Activated CD8-positive, alpha-beta memory T cell treated with anti-CD3 and anti-CD28 coated beads for 36 hours (primary cell): Measurements from ENCODE around the gene PFN1. TPM values are rescaled to one million over a fixed set of nuclear protein-coding genes. Genes with fewer than 3 reads are reported as not detected.

Experiments
- CTCF ChIA-PET: fragments of 350-600 bp; sonication (Branson Sonifier 250); formaldehyde crosslinking; loops from one replicate; lab custom pipeline; 2021; ENCODE audit warnings: antibody characterized with exemption; lab: Charles Lee
- POLR2A ChIA-PET: fragments of 350-600 bp; sonication (Branson Sonifier 250); formaldehyde crosslinking; loops from one replicate; lab custom pipeline; 2021; ENCODE audit warnings: antibody characterized with exemption; lab: Charles Lee
- total RNA-seq, 2 experiments: library from RNA; stranded (reverse); gene quantifications; one replicate each; pipeline ENCODE4 v1.2.3, GENCODE V29; 2021

The PFN1 gene
- 1,000 to 10,000 TPM; 1,847 to 1,866 TPM for total RNA-seq

DNA sequence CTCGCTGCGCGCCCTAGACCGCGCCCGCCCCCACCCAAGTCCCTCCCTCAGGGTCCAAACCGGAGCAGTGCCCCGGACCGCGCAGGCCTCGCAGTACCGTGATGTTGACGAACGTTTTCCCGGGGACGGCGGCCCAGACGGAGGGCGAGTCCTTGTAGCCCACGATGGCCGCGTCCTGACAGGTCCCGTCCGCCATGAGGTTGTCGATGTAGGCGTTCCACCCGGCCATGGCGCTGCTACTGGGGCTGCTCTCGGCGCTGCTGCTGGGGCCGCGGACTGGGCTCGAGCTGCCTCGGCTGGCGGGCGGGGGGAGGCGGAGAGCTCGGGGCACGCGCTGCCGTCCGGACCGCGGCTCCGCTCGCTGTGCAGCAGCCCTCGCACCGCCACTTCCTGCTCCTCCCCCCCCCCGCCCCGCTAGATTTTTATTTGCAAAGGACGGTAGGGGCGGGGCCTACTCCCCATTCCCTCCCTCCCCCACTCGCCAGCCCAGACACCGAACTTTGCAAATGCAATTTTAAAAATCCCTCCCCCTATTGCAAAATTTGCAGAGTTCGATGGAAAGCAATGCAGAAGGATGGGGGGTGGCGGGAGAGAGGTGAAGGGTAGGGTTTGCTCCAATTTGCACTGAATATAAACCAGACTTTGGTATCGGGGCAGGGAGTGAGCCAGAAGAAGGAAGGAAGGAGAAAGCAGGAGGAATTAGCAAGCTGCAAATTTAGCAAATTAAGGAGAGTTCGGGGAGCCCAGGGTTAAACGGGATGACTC is at the start of gene PFN1:
PFN1 (minus strand) TSS at position 365 of the 765 bp plus-strand sequence; CDS start at position 229, 136 bp downstream.
- CTCF ChIA-PET: interaction anchor here (0.7 to 2.2 kb wide), 5 partner anchors 8 to 84 kb away, joined by 3 to 21 read pairs (median 4); partner anchors contain the start of genes RNF167, SLC25A11 and SPAG7
- POLR2A ChIA-PET: interaction anchor here (0.5 to 13.5 kb wide), 7 partner anchors 8 to 464 kb away, joined by 3 to 214 read pairs (median 4); partner anchors contain the start of genes CAMTA2, INCA1, KIF1C and RNF167

DNA sequence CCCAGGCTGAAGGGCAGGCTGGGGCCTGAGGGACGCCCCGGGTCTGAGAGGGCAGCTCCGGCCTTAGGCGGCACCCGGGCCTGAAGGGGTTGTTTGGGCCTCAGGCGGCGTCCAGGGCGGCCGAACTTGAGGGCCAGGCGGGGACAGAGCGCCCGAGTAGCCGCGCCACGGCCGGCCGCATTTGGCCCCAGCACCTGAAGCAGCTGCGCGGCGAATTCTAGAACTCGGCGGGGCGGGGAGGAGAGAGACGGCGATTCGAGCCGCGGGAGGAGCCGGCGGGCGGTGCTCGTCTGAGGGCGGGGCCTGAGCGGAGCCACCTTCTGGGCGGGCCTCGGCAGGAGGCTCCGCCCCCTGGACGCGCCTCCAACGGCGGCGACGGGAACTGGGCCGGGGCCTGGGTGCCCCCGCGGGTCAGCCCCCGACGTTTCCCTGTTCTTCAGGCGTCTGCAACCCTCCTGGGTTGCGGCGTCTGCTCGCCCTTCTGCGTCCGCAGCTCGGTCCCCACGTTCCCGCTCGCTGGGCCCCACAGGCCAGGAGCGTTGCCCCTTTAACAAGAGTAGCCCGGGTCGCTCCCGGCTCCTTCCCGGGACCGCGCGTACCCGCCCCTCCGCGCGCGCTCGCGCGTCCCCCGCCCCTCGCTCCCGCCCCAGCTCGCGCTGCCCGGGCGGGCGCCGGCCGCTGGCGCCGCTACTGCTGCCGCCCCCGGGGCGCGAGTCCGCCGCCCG is 49.1 kb upstream of the PFN1 start, which contains the start of the genes INCA1 and KIF1C:
INCA1 (minus strand) TSS at position 221 of the 725 bp plus-strand sequence. CDS start 3,085 bp downstream, outside the sequence.
KIF1C (plus strand) TSS at position 649 of the 725 bp plus-strand sequence. CDS start 2,297 bp downstream, outside the sequence.
- ChIA-PET POLR2A (interaction anchor here (0.6 to 1.1 kb wide), 4 partner anchors 10 to 57 kb away, joined by 3 to 6 read pairs (median 4); partner anchors contain the start of genes CAMTA2, PFN1, RNF167 and SLC25A11), CTCF (interaction anchor here (0.9 to 2.3 kb wide), 7 partner anchors 10 to 81 kb away, joined by 3 to 14 read pairs (median 4); partner anchors contain the start of genes CAMTA2 and ZFP3)

- CTCF ChIA-PET: interaction anchor here (0.6 kb wide), 1 partner anchor 23 kb away, joined by 3 read pairs; no protein-coding TSS in a partner anchor
- POLR2A ChIA-PET: interaction anchor here (0.5 kb wide), 1 partner anchor 71 kb away, joined by 4 read pairs; no protein-coding TSS in a partner anchor
Observed at GRCh38 chr17:4994081-4994595, 45.8 kb upstream of the PFN1 start.

DNA sequence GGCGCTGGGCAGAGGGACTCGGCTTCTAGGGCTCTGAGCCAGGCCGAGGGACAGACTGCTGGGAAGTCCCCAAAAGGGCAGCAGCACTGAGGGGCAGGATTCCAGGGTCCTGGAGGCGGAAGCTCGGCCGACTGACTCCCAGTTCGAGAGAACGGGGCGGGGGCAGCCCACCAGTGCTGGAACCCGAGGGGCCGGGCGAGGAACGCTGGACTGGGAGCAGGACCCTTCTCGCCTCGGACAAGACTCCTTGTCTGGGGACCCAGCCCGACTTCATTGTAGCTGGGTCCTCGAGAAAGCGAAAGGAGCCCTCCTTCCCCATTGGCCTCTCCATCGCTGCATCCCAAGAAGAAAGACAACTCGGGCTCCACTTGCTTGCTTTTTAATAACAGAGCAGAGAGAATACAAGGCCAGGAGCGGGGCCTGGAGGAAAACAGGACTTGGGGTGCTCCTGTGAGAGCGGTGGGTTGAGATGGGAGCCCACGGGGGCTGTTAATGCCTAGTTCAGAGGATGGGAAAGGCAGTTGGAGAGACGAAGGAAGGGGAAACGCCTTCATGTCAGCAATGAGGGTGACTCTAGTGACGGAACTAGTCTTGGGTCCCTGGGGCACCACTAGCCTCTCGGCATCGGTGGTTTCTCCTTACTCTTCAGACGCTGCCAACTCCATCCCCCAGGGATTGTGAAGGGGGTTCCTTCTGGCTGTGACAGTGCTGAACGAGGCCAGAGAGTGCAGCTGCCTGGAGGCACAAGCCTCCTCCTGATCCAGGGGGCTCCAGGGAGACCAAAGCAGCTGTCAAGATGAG is 39.6 kb upstream of the PFN1 start:
- CTCF ChIA-PET: interaction anchor here (0.5 to 3.1 kb wide), 6 partner anchors 9 to 924 kb away, joined by 3 to 14 read pairs (median 4); partner anchors contain the start of genes INCA1, KIF1C and SPAG7
- POLR2A ChIA-PET: interaction anchor here (0.7 to 1.8 kb wide), 7 partner anchors 9 to 40 kb away, joined by 3 to 7 read pairs (median 5); partner anchors contain the start of genes INCA1, KIF1C and SPAG7

DNA sequence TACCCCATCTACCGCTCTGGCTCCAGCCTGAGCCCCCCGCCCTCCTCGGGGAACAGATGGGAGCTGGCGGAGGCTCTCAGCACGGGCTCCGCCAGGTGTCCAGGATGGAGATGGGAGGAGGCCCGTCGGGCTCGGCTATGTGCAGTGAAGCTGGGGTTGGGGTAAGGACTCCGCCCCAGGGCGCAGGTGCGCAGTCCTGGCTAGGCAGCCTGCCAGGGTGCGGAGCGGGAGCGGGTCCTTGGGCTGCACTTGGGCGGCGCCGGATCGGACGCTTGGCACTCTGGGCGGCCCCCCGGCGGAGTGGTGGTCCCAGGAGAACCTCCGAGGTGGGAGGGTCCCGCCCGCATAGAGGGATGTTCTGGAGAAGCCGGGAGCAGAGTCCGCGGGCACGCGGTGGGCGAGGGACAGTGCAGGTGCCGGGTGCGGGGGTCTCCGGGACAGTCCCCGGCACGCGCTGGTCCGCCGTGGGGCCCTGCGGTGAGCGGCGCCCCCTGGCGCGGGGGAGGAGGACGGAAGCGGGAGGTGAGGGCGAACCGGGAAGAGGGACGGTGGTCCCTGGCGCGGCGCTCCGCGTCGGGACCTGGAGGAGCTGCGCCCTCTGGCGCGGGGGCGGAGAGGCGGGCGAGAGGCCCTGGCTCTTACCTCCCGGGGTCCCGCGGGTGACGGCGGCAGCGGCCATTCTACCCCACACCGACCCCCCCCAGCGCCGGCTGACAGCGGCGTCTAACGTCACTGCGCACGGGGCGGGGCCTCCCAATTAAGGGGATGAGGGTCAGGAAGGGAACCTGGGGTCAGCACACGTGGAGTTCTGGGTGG is 38.8 kb upstream of the PFN1 start, which contains the start of gene CAMTA2:
CAMTA2 (minus strand) TSS at position 725 of the 816 bp plus-strand sequence. CDS start 1,453 bp downstream, outside the sequence.
- POLR2A ChIA-PET: interaction anchor here (0.6 to 1.8 kb wide), 8 partner anchors 10 to 40 kb away, joined by 3 to 7 read pairs (median 4); partner anchors contain the start of genes INCA1, KIF1C and SPAG7
- CTCF ChIA-PET: interaction anchor here (0.5 to 3.1 kb wide), 8 partner anchors 10 to 923 kb away, joined by 3 to 14 read pairs (median 4); partner anchors contain the start of genes INCA1, KIF1C and SPAG7

GRCh38 chr17:4986403-4986802 is 38.1 kb upstream of the PFN1 start:
- ChIA-PET POLR2A (interaction anchor here (0.6 to 1.8 kb wide), 6 partner anchors 12 to 63 kb away, joined by 3 to 7 read pairs (median 5); partner anchors contain the start of gene SPAG7), CTCF (interaction anchor here (0.6 to 3.1 kb wide), 8 partner anchors 11 to 327 kb away, joined by 3 to 14 read pairs (median 4); partner anchors contain the start of genes INCA1, KIF1C, RNF167 and SLC25A11)

DNA sequence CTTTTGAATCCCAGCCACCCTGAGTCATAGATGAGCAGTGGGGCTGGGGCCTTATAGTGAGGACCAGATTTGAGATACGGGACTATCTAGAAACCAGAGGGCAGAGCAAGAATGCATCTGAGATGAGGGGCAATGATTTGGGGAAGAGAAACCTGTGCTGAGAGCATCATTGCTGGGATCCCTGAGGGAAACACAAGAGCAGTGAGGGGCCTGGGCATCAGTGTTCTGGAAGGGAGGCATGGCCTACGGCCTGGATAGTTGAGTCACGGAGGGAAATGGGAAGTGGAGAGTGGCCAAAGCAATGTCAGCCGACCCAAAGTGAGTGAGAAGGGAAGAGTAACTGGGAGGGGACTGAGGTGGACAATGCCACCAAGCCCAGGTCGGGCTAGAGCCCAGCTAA is 34.0 kb upstream of the PFN1 start:
- POLR2A ChIA-PET: no interaction called here
- CTCF ChIA-PET: no interaction called here

DNA sequence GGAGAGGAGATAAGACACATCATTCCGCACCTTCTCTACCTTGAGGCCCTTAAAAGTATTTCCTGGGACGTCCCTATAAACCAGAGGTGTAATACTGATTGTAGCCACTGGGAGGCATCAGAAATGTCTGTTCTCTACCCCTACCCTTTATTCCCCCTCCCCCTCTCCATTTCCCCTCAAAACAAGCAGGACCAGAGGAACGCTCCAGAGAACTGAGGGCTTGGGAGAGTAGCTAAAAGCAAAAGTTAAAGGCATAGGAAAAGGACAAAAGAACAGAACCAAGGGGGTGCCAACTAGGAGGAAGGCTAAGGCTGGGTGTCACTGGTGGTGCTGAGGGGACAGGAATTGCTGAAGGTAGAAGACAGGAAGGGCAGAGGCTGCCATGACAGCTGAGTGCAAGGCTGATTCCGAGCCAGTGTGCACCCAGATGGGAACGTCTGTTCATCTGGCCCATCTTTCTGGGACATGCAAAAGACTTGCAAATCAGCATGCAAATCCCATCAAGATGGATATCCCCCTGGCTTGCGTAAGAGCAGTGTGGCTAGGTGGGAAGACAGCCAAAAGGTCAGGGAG is 32.4 kb upstream of the PFN1 start:
- POLR2A ChIA-PET: interaction anchor here (1.2 kb wide), 1 partner anchor 12 kb away, joined by 3 read pairs; no protein-coding TSS in a partner anchor
- CTCF ChIA-PET: interaction anchor here (0.8 to 2.4 kb wide), 12 partner anchors 9 to 82 kb away, joined by 3 to 8 read pairs (median 6); partner anchors contain the start of genes KIF1C, PFN1 and SPAG7

- CTCF ChIA-PET: interaction anchor here (0.7 kb wide), 1 partner anchor 12 kb away, joined by 3 read pairs; no protein-coding TSS in a partner anchor
- POLR2A ChIA-PET: interaction anchor here (1.0 kb wide), 1 partner anchor 30 kb away, joined by 3 read pairs; the partner anchor contains the start of gene PFN1
Observed at GRCh38 chr17:4978726-4979125, 30.4 kb upstream of the PFN1 start.

DNA sequence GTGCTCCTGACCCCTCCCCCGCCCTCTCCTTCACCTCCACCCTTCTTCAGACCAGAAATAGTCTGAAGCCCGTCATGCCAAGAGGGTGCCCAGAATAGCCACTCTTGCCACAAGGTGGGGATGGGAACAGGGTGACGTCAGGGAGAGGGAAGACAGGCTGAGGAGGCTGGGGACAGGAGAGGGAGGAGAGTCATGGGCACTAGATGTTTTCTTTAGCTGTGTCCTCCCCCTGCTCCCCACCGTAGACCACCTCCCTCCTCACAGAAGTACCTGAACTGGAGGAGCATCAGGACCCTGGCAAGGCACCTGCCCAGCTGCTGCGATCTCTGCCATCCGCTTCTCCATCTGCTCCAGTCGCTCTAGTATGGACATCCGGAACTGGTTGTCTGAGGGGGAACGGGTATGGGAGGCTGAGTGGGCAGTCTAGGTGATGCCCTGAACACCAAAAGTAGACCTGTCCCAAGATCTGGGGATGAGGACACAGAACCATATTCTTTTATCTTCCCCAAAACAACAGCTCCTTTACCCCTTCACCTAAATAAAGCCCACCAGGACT is 25.9 kb upstream of the PFN1 start:
- ChIA-PET CTCF (interaction anchor here (1.1 to 1.3 kb wide), 3 partner anchors 13 to 76 kb away, joined by 3 to 4 read pairs (median 3); partner anchors contain the start of genes CAMTA2 and CHRNE), POLR2A (interaction anchor here (0.7 kb wide), 1 partner anchor 48 kb away, joined by 3 read pairs; no protein-coding TSS in a partner anchor)

DNA sequence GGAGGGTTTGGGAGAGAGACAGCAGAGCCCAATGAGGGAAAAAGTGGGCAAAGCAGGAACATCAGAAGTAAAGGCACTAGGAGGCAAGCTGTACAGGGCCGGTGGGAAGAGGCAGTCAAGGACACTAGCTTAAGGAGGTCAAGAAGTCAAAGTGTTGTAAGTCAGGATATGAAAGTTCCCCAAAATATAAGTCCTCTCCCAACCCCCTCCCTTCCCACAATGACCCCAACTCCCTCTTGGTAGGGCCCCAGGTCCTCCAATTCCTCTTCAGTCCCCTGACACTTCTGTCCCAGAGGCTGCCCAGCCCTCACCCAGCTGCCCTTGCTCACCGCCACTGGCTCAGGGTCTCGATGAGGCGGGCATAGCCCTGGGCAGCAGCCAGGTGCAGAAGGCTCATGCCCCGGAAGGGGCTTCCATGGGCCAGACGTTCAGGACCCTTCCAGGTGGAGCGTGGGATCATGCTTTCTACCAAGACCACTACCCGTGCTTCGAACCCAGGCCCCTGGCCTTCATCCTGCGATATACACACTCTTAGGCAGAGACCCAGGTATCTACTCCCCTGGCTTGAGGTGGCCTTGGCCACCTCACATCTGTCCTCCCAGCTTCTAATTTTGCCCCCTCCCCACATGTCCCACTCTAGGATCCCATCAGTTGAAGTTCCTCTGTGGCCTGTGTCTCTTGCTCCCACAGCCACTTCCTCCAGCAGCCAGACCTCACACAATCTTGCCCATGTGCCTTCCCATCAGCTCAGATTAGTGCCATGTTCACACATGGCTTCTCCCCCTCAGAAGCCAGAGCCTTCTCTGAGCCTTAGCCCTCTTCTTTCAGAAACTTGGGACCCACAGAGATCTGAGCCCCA is 25.2 kb upstream of the PFN1 start:
- ChIA-PET POLR2A (interaction anchor here (0.6 kb wide), 1 partner anchor 72 kb away, joined by 3 read pairs; no protein-coding TSS in a partner anchor), CTCF (interaction anchor here (1.1 to 1.3 kb wide), 3 partner anchors 14 to 75 kb away, joined by 3 to 4 read pairs (median 3); partner anchors contain the start of genes CAMTA2 and CHRNE)

GRCh38 chr17:4972752-4973151 is 24.4 kb upstream of the PFN1 start:
- POLR2A ChIA-PET: interaction anchor here (0.6 kb wide), 1 partner anchor 71 kb away, joined by 3 read pairs; no protein-coding TSS in a partner anchor

GRCh38 chr17:4972322-4972721 is 24.0 kb upstream of the PFN1 start:
- CTCF ChIA-PET: interaction anchor here (0.5 to 1.6 kb wide), 2 partner anchors 8 to 77 kb away, joined by 3 to 5 read pairs; no protein-coding TSS in a partner anchor

More at GRCh38 chr17:4972752-4973151, 24.4 kb upstream of the PFN1 start:
- CTCF ChIA-PET: interaction anchor here (0.5 to 1.3 kb wide), 3 partner anchors 15 to 77 kb away, joined by 3 to 4 read pairs (median 3); partner anchors contain the start of genes CAMTA2 and CHRNE

More at GRCh38 chr17:4972322-4972721, 24.0 kb upstream of the PFN1 start:
- POLR2A ChIA-PET: interaction anchor here (7.4 kb wide), 1 partner anchor 23 kb away, joined by 214 read pairs; the partner anchor contains the start of genes ENO3 and PFN1
